ENCODE measurements around the gene ERCC8.
A peak's percentile ranks its signal among the peaks of the same experiment; 100 is the strongest.
"Not testable (repeated sequence)": the region's sequence is repeated elsewhere in the genome, so short reads cannot be mapped to it uniquely, and the experiment has no call there.

ERCC8 gene

DNA sequence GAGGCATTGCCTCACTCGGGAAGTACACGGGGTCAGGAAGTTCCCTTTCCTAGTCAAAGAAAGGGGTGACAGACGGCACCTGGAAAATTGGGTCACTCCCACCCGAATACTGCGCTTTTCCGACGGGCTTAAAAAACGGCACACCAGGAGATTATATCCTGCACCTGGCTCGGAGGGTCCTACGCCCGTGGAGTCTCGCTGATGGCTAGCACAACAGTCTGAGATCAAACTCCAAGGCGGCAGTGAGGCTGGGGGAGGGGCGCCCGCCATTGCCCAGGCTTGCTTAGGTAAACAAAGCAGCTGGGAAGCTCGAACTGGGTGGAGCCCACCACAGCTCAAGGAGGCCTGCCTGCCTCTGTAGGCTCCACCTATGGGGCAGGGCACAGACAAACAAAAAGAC lies 84.3 kb downstream of the ERCC8 start:
- H3K27me3 ChIP-seq (ENCODE audit: insufficient read depth, low read length); H3K4me3 ChIP-seq (ENCODE audit: low read depth, low read length); H4K8ac ChIP-seq (ENCODE audit: low read depth, low read length); H3K23ac ChIP-seq (ENCODE audit: low read length); H4K12ac ChIP-seq (ENCODE audit: low read depth, low read length); H2AK5ac ChIP-seq (ENCODE audit: low read length); H2AFZ ChIP-seq (ENCODE audit: insufficient read depth, low read length, poor library complexity); DNase-seq; H3K4ac ChIP-seq (ENCODE audit: low read depth, low read length); H3K36me3 ChIP-seq (ENCODE audit: control insufficient read depth in 1 of 2, insufficient read depth in 2 of 2, low read length in 2 of 2); H3K14ac ChIP-seq (ENCODE audit: low read length); H3K18ac ChIP-seq (ENCODE audit: low read length); H3K27ac ChIP-seq (ENCODE audit: low read depth, low read length); H2BK5ac ChIP-seq (ENCODE audit: low read depth, low read length, poor library complexity); H4K91ac ChIP-seq (ENCODE audit: low read depth, low read length); H2BK12ac ChIP-seq (ENCODE audit: low read length); H3K79me1 ChIP-seq (ENCODE audit: low read length); H2BK120ac ChIP-seq (ENCODE audit: insufficient read depth, low read length, poor library complexity); H3K4me2 ChIP-seq (ENCODE audit: low read length); H3K79me2 ChIP-seq (ENCODE audit: control insufficient read depth, insufficient read depth, low read length, poor library complexity); H3K9ac ChIP-seq (ENCODE audit: low read length); H3K4me1 ChIP-seq (ENCODE audit: control insufficient read depth in 1 of 2, insufficient read depth in 2 of 2, low read length in 2 of 2); H3K9me3 ChIP-seq (ENCODE audit: insufficient read depth, low read depth, low read length): not testable (repeated sequence)
- no CpG with 5 or more reads among the region's 16 CpGs for WGBS (ENCODE audit: extremely low coverage, insufficient coverage, insufficient read length)

DNA sequence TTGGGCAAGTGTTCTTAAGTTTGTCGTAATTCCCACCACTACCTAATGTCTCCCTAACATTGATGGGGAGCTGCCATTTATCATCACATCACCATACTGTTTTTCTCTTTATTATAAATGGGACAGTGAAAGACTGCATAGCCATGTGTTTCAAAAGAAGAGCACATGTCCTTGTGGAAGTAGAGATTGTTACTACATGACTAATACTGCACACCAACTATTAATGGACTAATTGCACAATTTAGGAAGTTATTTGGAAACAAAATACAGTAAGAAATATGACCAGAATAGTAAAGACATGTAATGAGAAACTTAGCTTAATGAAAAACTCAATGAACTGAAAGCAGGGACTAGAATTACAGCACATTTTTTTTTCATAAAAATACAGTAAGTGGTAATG lies 88.8 kb downstream of the ERCC8 start:
- Histone ChIP-seq H2AK5ac (ENCODE audit: low read length) (no peak overlapping the region), H3K9me3 (ENCODE audit: insufficient read depth, low read depth, low read length) (no peaks in the 10 kb centered on the region), H3K23ac (ENCODE audit: low read length) (no peak overlapping the region), H2BK5ac (ENCODE audit: low read depth, low read length, poor library complexity) (no peak overlapping the region), H4K12ac (ENCODE audit: low read depth, low read length) (no peak overlapping the region), H3K79me2 (ENCODE audit: control insufficient read depth, insufficient read depth, low read length, poor library complexity) (no peaks in the 10 kb centered on the region), H3K27ac (ENCODE audit: low read depth, low read length) (no peak overlapping the region), H3K36me3 (ENCODE audit: control insufficient read depth in 1 of 2, insufficient read depth in 2 of 2, low read length in 2 of 2) (no peaks in the 10 kb centered on the region), H3K4ac (ENCODE audit: low read depth, low read length) (no peak overlapping the region), H3K9ac (ENCODE audit: low read length) (no peak overlapping the region), H4K91ac (ENCODE audit: low read depth, low read length) (no peak overlapping the region), H3K18ac (ENCODE audit: low read length) (no peak overlapping the region), H3K14ac (ENCODE audit: low read length) (no peak overlapping the region), H2AFZ (ENCODE audit: insufficient read depth, low read length, poor library complexity) (no peak overlapping the region), H3K27me3 (ENCODE audit: insufficient read depth, low read length) (no peaks in the 10 kb centered on the region), H3K4me3 (ENCODE audit: low read depth, low read length) (no peak overlapping the region), H3K4me2 (ENCODE audit: low read length) (no peak overlapping the region), H3K4me1 (ENCODE audit: control insufficient read depth in 1 of 2, insufficient read depth in 2 of 2, low read length in 2 of 2) (no peaks in the 10 kb centered on the region), H3K79me1 (ENCODE audit: low read length) (no peaks in the 10 kb centered on the region), H2BK12ac (ENCODE audit: low read length) (no peak overlapping the region), H2BK120ac (ENCODE audit: insufficient read depth, low read length, poor library complexity) (no peak overlapping the region), H4K8ac (ENCODE audit: low read depth, low read length) (no peak overlapping the region)
- no CpG with 5 or more reads among the region's 1 CpG for WGBS (ENCODE audit: extremely low coverage, insufficient coverage, insufficient read length)
- DNase-seq = peak in 1 of 2 donors; percentile 78

DNA sequence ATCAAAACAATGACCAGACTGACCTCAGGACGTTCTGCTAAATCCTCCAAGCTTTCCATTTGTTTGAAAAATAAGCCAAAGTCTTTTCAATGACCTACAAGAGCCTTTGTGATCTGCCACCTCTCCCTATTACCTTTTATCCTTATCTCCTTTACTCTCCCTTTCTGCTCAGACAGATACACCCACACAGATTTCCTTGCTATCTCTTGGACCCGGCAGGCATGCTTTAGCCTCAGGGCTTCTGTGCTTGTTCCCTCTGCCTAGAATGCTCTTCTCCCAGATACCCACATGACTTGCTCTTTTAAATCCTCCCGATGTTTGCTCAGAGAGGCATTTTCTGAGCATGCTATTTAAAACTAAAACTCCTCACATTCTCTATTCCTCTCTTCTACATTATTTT lies 91.9 kb downstream of the ERCC8 start:
- Histone ChIP-seq H2AK5ac (ENCODE audit: low read length) (no peak overlapping the region), H3K79me2 (ENCODE audit: control insufficient read depth, insufficient read depth, low read length, poor library complexity) (no peaks in the 10 kb centered on the region), H3K9ac (ENCODE audit: low read length) (no peak overlapping the region), H3K27ac (ENCODE audit: low read depth, low read length) (no peak overlapping the region), H2BK120ac (ENCODE audit: insufficient read depth, low read length, poor library complexity) (no peak overlapping the region), H2AFZ (ENCODE audit: insufficient read depth, low read length, poor library complexity) (no peak overlapping the region), H3K4me3 (ENCODE audit: low read depth, low read length) (no peak overlapping the region), H3K79me1 (ENCODE audit: low read length) (no peaks in the 10 kb centered on the region), H3K4me1 (ENCODE audit: control insufficient read depth in 1 of 2, insufficient read depth in 2 of 2, low read length in 2 of 2) (no peaks in the 10 kb centered on the region), H3K18ac (ENCODE audit: low read length) (no peak overlapping the region), H3K23ac (ENCODE audit: low read length) (no peak overlapping the region), H3K14ac (ENCODE audit: low read length) (no peak overlapping the region), H4K12ac (ENCODE audit: low read depth, low read length) (no peak overlapping the region), H3K4ac (ENCODE audit: low read depth, low read length) (no peak overlapping the region), H2BK12ac (ENCODE audit: low read length) (no peak overlapping the region), H3K27me3 (ENCODE audit: insufficient read depth, low read length) (no peaks in the 10 kb centered on the region), H3K4me2 (ENCODE audit: low read length) (no peak overlapping the region), H3K9me3 (ENCODE audit: insufficient read depth, low read depth, low read length) (no peaks in the 10 kb centered on the region), H4K8ac (ENCODE audit: low read depth, low read length) (no peak overlapping the region), H3K36me3 (ENCODE audit: control insufficient read depth in 1 of 2, insufficient read depth in 2 of 2, low read length in 2 of 2) (no peaks in the 10 kb centered on the region), H2BK5ac (ENCODE audit: low read depth, low read length, poor library complexity) (no peak overlapping the region), H4K91ac (ENCODE audit: low read depth, low read length) (no peak overlapping the region)
- WGBS (ENCODE audit: extremely low coverage, insufficient coverage, insufficient read length) = no CpG with 5 or more reads among the region's 3 CpGs
- DNase-seq = peak; percentile 83 to 89

DNA sequence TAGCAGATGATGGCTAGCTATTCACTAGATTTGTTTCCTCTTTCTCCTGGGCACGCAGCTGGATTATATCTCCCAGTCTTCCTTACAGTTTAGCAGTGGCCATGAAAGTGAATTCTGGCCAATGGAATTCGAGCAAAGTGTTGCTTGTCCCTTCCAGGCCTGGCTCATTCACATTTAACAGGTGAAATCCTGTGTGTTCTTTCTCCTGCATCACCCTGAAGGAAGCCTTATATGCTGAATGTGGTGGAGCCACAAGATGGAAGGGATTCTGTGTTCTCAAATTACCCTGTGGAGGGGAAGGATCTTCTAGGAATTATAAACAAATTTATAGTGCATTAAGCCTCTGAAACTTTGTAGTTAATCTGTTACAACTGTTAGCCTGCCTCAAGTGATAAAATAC lies 92.6 kb downstream of the ERCC8 start:
- H3K9me3 ChIP-seq (ENCODE audit: insufficient read depth, low read depth, low read length) = no peaks in the 10 kb centered on the region
- DNase-seq = no peak
- no peaks in the 10 kb centered on the region for H3K36me3 ChIP-seq (ENCODE audit: control insufficient read depth in 1 of 2, insufficient read depth in 2 of 2, low read length in 2 of 2)
- H4K8ac ChIP-seq (ENCODE audit: low read depth, low read length) = no peak overlapping the region
- no peak overlapping the region for H2BK120ac ChIP-seq (ENCODE audit: insufficient read depth, low read length, poor library complexity)
- no peak overlapping the region for H3K4ac ChIP-seq (ENCODE audit: low read depth, low read length)
- no peak overlapping the region for H2BK5ac ChIP-seq (ENCODE audit: low read depth, low read length, poor library complexity)
- H3K4me3 ChIP-seq (ENCODE audit: low read depth, low read length) = no peak overlapping the region
- no CpG with 5 or more reads among the region's 2 CpGs for WGBS (ENCODE audit: extremely low coverage, insufficient coverage, insufficient read length)
- H2BK12ac ChIP-seq (ENCODE audit: low read length) = no peak overlapping the region
- H3K23ac ChIP-seq (ENCODE audit: low read length) = no peak overlapping the region
- H3K14ac ChIP-seq (ENCODE audit: low read length) = no peak overlapping the region
- no peak overlapping the region for H3K4me2 ChIP-seq (ENCODE audit: low read length)
- H3K4me1 ChIP-seq (ENCODE audit: control insufficient read depth in 1 of 2, insufficient read depth in 2 of 2, low read length in 2 of 2) = no peaks in the 10 kb centered on the region
- H4K91ac ChIP-seq (ENCODE audit: low read depth, low read length) = no peak overlapping the region
- no peak overlapping the region for H3K9ac ChIP-seq (ENCODE audit: low read length)
- no peak overlapping the region for H2AFZ ChIP-seq (ENCODE audit: insufficient read depth, low read length, poor library complexity)
- H4K12ac ChIP-seq (ENCODE audit: low read depth, low read length) = no peak overlapping the region
- H3K27ac ChIP-seq (ENCODE audit: low read depth, low read length) = no peak overlapping the region
- no peaks in the 10 kb centered on the region for H3K27me3 ChIP-seq (ENCODE audit: insufficient read depth, low read length)
- no peak overlapping the region for H2AK5ac ChIP-seq (ENCODE audit: low read length)
- H3K79me2 ChIP-seq (ENCODE audit: control insufficient read depth, insufficient read depth, low read length, poor library complexity) = no peaks in the 10 kb centered on the region
- no peak overlapping the region for H3K18ac ChIP-seq (ENCODE audit: low read length)
- H3K79me1 ChIP-seq (ENCODE audit: low read length) = no peaks in the 10 kb centered on the region

DNA sequence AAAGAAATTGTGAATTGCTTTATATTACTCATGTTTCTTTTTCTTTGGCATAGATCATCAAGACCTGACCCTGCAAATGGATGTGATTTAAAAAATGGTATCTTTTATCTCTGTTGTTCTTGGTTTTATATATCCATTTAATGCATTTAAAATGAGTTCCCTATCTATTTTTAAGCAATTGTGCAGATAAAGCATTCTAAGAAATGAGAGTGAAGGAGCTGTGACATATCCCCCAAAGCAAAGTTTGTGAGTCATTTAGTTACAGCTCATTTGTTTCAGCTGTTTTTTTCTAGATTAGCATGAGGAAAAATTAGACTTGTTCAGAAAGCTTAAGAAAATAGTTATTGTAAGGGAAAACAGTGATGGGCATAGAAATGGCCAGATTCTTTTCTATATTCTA lies 93.2 kb downstream of the ERCC8 start:
- Histone ChIP-seq H4K91ac (ENCODE audit: low read depth, low read length) (no peak overlapping the region), H2AK5ac (ENCODE audit: low read length) (no peak overlapping the region), H3K23ac (ENCODE audit: low read length) (no peak overlapping the region), H2BK5ac (ENCODE audit: low read depth, low read length, poor library complexity) (no peak overlapping the region), H3K79me1 (ENCODE audit: low read length) (no peaks in the 10 kb centered on the region), H3K36me3 (ENCODE audit: control insufficient read depth in 1 of 2, insufficient read depth in 2 of 2, low read length in 2 of 2) (no peaks in the 10 kb centered on the region), H4K8ac (ENCODE audit: low read depth, low read length) (no peak overlapping the region), H3K79me2 (ENCODE audit: control insufficient read depth, insufficient read depth, low read length, poor library complexity) (no peaks in the 10 kb centered on the region), H3K27me3 (ENCODE audit: insufficient read depth, low read length) (no peaks in the 10 kb centered on the region), H2BK12ac (ENCODE audit: low read length) (no peak overlapping the region), H4K12ac (ENCODE audit: low read depth, low read length) (no peak overlapping the region), H3K27ac (ENCODE audit: low read depth, low read length) (no peak overlapping the region), H3K4me1 (ENCODE audit: control insufficient read depth in 1 of 2, insufficient read depth in 2 of 2, low read length in 2 of 2) (no peaks in the 10 kb centered on the region), H3K14ac (ENCODE audit: low read length) (no peak overlapping the region), H2AFZ (ENCODE audit: insufficient read depth, low read length, poor library complexity) (no peak overlapping the region), H3K9ac (ENCODE audit: low read length) (no peak overlapping the region), H3K18ac (ENCODE audit: low read length) (no peak overlapping the region), H3K4ac (ENCODE audit: low read depth, low read length) (no peak overlapping the region), H3K4me3 (ENCODE audit: low read depth, low read length) (no peak overlapping the region), H3K9me3 (ENCODE audit: insufficient read depth, low read depth, low read length) (no peaks in the 10 kb centered on the region), H2BK120ac (ENCODE audit: insufficient read depth, low read length, poor library complexity) (no peak overlapping the region), H3K4me2 (ENCODE audit: low read length) (no peak overlapping the region)
- DNase-seq = no peak

Data from trophoblast cell (in vitro differentiated cells and primary cell).